Vagina (tissue), 2 donors: Measurements from ENCODE around the gene UGT1A3.

Experiments
- CTCF ChIP-seq, 3 experiments: fragments of 450-650 bp in 2 of 3; fragments of 200-600 bp in 1 of 3; sonication (generic) in 1 of 3; IDR thresholded peaks; one replicate each; pipeline ENCODE4 v1.5.1; 2017 to 2019; ENCODE audit warnings: antibody characterized with exemption in 3 of 3, mild to moderate bottlenecking in 2 of 3, moderate library complexity in 2 of 3
- POLR2A ChIP-seq, 2 donors: fragments of 450-650 bp; IDR thresholded peaks; one replicate each; pipeline ENCODE4 v1.6.1; 2017; ENCODE audit warnings: antibody characterized with exemption in 2 of 2, mild to moderate bottlenecking in 2 of 2, moderate library complexity in 2 of 2
- POLR2AphosphoS5 ChIP-seq, 2 donors: sonication (generic); formaldehyde crosslinking; IDR thresholded peaks; one replicate each; pipeline ENCODE4 v1.9.0; 2017; ENCODE audit warnings: antibody characterized with exemption in 2 of 2, mild to moderate bottlenecking in 2 of 2, low read depth in 1 of 2; ENCODE audit not compliant: insufficient read depth in 1 of 2

- TF ChIP-seq POLR2A (IDR thresholded peaks at IDR 0.05): no peak
- no peak for TF ChIP-seq CTCF (IDR thresholded peaks at IDR 0.05)
- no peak for TF ChIP-seq POLR2AphosphoS5 (IDR thresholded peaks at IDR 0.05; ENCODE audit: insufficient read depth in 1 of 2, low read depth in 1 of 2)
These were observed 14.8 kb downstream of the UGT1A3 start for GRCh38 chr2:233743464-233744259.
